ENCODE data around the gene DDX46.
"Not testable (repeated sequence)": the region's sequence is repeated elsewhere in the genome, so short reads cannot be mapped to it uniquely, and the experiment has no call there.

Gene DDX46

GRCh38 chr5:134784241-134784920, 25.8 kb downstream of the DDX46 start:
- no peak for DNase-seq

- no peak for DNase-seq
Observed at GRCh38 chr5:134784946-134785620, 26.5 kb downstream of the DDX46 start.

- DNase-seq = no peak
Observed at GRCh38 chr5:134787692-134788091, 29.1 kb downstream of the DDX46 start.

- DNase-seq = no peak
Observed at GRCh38 chr5:134791580-134791979, 33.0 kb downstream of the DDX46 start.

- no peak for DNase-seq
Observed at GRCh38 chr5:134792286-134792685, 33.7 kb downstream of the DDX46 start.

GRCh38 chr5:134793111-134793510, 34.5 kb downstream of the DDX46 start:
- no peak for DNase-seq

- no peak for DNase-seq
Observed at GRCh38 chr5:134794082-134794481, 35.5 kb downstream of the DDX46 start.

GRCh38 chr5:134794819-134795218, 36.2 kb downstream of the DDX46 start:
- no peak for DNase-seq

- no peak for DNase-seq
Observed at GRCh38 chr5:134798468-134798867, 39.9 kb downstream of the DDX46 start.

- DNase-seq = no peak
Observed at GRCh38 chr5:134803821-134804220, 45.2 kb downstream of the DDX46 start.

GRCh38 chr5:134813407-134813806, 54.8 kb downstream of the DDX46 start:
- no peak for DNase-seq

GRCh38 chr5:134813827-134814226, 55.2 kb downstream of the DDX46 start:
- DNase-seq = no peak

GRCh38 chr5:134817006-134817405, 58.4 kb downstream of the DDX46 start:
- no peak for DNase-seq

- no peak for DNase-seq
Observed at GRCh38 chr5:134818776-134819175, 60.2 kb downstream of the DDX46 start.

GRCh38 chr5:134819407-134819963, 60.9 kb downstream of the DDX46 start:
- no peak for DNase-seq

GRCh38 chr5:134821841-134822240, 63.3 kb downstream of the DDX46 start:
- DNase-seq = no peak

- DNase-seq = no peak
Observed at GRCh38 chr5:134824681-134825080, 66.1 kb downstream of the DDX46 start.

- no peak for DNase-seq
Observed at GRCh38 chr5:134825212-134825611, 66.6 kb downstream of the DDX46 start.

GRCh38 chr5:134833340-134834032, 74.9 kb downstream of the DDX46 start:
- no peak for DNase-seq

- DNase-seq = no peak
Observed at GRCh38 chr5:134835623-134836022, 77.0 kb downstream of the DDX46 start.

GRCh38 chr5:134837530-134838181, 79.1 kb downstream of the DDX46 start:
- no peak for DNase-seq

GRCh38 chr5:134838361-134838760, 79.8 kb downstream of the DDX46 start:
- DNase-seq = not testable (repeated sequence)

Data from amygdala (tissue), 56 donors.